ENCODE data around the gene TMUB2. TPM values are rescaled to one million over a fixed set of nuclear protein-coding genes. Genes with fewer than 3 reads are reported as not detected.
A peak's percentile ranks its signal among the peaks of the same experiment; 100 is the strongest.

Gene TMUB2
- total and polyA plus RNA-seq, 2 of the 13 experiments (the other 11 are each of a cell fraction or from before 2014, with no cell fraction given) = 26.9 to 50.8 TPM

DNA sequence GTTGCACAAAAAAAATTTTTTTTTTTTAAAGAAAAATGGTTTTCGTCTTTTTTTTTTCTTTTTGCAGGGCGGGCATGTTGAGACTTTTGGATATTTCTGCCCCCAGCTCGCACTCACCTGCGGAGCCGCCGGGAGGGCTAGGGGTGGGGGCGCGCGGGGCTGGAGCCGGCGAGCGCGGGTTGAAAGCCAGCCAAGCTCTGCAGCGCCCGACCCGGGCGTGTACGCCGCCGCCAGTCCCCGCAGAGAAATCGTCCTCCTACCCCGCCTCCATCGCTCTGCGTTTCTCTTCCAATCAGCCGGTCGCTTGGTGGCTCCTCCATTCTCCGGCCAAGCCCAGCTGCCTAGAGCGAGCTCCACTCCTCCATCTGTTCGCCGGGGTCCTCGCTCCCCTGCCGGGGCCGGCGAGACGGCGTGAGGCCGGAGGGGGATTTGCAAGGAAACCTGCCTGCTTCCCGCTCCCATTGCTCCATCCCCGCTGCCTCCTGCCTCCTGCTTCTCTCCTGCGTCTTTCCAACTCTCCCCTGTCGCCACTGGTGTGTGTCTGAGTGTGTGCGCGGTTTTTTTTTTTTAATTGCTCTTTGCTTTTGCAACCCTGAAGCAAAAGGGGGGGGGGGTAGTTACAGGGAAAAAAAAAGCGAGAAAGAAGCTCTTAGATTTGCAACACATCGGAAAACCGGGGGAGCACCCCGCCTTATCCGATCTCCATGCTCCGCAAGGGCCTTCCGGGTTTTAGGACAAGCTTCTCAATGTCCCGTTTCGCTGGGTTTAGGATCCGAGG lies 34.5 kb downstream of the TMUB2 start (continued):
- peak; percentile 97 for TF ChIP-seq AKAP8 (CRISPR knock-in tag; IDR thresholded peaks at IDR 0.05)
- TF ChIP-seq, protein P1, sequence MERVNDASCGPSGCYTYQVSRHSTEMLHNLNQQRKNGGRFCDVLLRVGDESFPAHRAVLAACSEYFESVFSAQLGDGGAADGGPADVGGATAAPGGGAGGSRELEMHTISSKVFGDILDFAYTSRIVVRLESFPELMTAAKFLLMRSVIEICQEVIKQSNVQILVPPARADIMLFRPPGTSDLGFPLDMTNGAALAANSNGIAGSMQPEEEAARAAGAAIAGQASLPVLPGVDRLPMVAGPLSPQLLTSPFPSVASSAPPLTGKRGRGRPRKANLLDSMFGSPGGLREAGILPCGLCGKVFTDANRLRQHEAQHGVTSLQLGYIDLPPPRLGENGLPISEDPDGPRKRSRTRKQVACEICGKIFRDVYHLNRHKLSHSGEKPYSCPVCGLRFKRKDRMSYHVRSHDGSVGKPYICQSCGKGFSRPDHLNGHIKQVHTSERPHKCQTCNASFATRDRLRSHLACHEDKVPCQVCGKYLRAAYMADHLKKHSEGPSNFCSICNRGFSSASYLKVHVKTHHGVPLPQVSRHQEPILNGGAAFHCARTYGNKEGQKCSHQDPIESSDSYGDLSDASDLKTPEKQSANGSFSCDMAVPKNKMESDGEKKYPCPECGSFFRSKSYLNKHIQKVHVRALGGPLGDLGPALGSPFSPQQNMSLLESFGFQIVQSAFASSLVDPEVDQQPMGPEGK (CRISPR knock-in tag; IDR thresholded peaks at IDR 0.05) = peak; percentile 63
- TF ChIP-seq, protein P2, sequence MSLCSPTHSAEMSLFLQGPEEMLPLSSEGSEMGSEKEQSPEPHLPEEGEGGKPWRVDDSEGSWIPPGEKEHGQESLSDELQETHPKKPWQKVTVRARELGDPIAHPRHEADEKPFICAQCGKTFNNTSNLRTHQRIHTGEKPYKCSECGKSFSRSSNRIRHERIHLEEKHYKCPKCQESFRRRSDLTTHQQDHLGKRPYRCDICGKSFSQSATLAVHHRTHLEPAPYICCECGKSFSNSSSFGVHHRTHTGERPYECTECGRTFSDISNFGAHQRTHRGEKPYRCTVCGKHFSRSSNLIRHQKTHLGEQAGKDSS (CRISPR knock-in tag; IDR thresholded peaks at IDR 0.05; ENCODE audit: borderline replicate concordance, low read depth) = no peak
- TF ChIP-seq, protein P3, sequence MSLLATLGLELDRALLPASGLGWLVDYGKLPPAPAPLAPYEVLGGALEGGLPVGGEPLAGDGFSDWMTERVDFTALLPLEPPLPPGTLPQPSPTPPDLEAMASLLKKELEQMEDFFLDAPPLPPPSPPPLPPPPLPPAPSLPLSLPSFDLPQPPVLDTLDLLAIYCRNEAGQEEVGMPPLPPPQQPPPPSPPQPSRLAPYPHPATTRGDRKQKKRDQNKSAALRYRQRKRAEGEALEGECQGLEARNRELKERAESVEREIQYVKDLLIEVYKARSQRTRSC (CRISPR knock-in tag; IDR thresholded peaks at IDR 0.05; ENCODE audit: low read depth) = no peak
- 0 out of 2 replicates have a peak, but pooled peaks have one; percentile 20 for TF ChIP-seq ZFX (CRISPR knock-in tag; IDR thresholded peaks at IDR 0.05; ENCODE audit: low read depth)
- no peak for TF ChIP-seq MATR3 (CRISPR knock-in tag; IDR thresholded peaks at IDR 0.05)
- 0 out of 2 replicates have a peak, but pooled peaks have one; percentile 28 for TF ChIP-seq ZNF292 (CRISPR knock-in tag; IDR thresholded peaks at IDR 0.05; ENCODE audit: borderline replicate concordance, low read depth)
- TF ChIP-seq, protein P4, sequence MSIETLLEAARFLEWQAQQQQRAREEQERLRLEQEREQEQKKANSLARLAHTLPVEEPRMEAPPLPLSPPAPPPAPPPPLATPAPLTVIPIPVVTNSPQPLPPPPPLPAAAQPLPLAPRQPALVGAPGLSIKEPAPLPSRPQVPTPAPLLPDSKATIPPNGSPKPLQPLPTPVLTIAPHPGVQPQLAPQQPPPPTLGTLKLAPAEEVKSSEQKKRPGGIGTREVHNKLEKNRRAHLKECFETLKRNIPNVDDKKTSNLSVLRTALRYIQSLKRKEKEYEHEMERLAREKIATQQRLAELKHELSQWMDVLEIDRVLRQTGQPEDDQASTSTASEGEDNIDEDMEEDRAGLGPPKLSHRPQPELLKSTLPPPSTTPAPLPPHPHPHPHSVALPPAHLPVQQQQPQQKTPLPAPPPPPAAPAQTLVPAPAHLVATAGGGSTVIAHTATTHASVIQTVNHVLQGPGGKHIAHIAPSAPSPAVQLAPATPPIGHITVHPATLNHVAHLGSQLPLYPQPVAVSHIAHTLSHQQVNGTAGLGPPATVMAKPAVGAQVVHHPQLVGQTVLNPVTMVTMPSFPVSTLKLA (IDR thresholded peaks at IDR 0.05) = no peak
- TF ChIP-seq, protein P5, sequence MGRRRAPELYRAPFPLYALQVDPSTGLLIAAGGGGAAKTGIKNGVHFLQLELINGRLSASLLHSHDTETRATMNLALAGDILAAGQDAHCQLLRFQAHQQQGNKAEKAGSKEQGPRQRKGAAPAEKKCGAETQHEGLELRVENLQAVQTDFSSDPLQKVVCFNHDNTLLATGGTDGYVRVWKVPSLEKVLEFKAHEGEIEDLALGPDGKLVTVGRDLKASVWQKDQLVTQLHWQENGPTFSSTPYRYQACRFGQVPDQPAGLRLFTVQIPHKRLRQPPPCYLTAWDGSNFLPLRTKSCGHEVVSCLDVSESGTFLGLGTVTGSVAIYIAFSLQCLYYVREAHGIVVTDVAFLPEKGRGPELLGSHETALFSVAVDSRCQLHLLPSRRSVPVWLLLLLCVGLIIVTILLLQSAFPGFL (CRISPR knock-in tag; IDR thresholded peaks at IDR 0.05) = no peak
- TF ChIP-seq, protein P6, sequence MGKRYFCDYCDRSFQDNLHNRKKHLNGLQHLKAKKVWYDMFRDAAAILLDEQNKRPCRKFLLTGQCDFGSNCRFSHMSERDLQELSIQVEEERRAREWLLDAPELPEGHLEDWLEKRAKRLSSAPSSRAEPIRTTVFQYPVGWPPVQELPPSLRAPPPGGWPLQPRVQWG (CRISPR knock-in tag; IDR thresholded peaks at IDR 0.05; ENCODE audit: borderline replicate concordance, low read depth) = no peak
- TF ChIP-seq ZNF343 (CRISPR knock-in tag; IDR thresholded peaks at IDR 0.05) = no peak
- TF ChIP-seq KAT2B (IDR thresholded peaks at IDR 0.05; ENCODE audit: borderline replicate concordance, low read depth, low read length) = no peak
- TF ChIP-seq ELF1 (CRISPR knock-in tag; IDR thresholded peaks at IDR 0.05) = peak; percentile 61
- TF ChIP-seq, protein P7, sequence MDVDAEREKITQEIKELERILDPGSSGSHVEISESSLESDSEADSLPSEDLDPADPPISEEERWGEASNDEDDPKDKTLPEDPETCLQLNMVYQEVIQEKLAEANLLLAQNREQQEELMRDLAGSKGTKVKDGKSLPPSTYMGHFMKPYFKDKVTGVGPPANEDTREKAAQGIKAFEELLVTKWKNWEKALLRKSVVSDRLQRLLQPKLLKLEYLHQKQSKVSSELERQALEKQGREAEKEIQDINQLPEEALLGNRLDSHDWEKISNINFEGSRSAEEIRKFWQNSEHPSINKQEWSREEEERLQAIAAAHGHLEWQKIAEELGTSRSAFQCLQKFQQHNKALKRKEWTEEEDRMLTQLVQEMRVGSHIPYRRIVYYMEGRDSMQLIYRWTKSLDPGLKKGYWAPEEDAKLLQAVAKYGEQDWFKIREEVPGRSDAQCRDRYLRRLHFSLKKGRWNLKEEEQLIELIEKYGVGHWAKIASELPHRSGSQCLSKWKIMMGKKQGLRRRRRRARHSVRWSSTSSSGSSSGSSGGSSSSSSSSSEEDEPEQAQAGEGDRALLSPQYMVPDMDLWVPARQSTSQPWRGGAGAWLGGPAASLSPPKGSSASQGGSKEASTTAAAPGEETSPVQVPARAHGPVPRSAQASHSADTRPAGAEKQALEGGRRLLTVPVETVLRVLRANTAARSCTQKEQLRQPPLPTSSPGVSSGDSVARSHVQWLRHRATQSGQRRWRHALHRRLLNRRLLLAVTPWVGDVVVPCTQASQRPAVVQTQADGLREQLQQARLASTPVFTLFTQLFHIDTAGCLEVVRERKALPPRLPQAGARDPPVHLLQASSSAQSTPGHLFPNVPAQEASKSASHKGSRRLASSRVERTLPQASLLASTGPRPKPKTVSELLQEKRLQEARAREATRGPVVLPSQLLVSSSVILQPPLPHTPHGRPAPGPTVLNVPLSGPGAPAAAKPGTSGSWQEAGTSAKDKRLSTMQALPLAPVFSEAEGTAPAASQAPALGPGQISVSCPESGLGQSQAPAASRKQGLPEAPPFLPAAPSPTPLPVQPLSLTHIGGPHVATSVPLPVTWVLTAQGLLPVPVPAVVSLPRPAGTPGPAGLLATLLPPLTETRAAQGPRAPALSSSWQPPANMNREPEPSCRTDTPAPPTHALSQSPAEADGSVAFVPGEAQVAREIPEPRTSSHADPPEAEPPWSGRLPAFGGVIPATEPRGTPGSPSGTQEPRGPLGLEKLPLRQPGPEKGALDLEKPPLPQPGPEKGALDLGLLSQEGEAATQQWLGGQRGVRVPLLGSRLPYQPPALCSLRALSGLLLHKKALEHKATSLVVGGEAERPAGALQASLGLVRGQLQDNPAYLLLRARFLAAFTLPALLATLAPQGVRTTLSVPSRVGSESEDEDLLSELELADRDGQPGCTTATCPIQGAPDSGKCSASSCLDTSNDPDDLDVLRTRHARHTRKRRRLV (CRISPR knock-in tag; IDR thresholded peaks at IDR 0.05) = no peak
- peak; percentile 40; the same call in 1 of the 2 replicates for TF ChIP-seq ZNF724P (CRISPR knock-in tag; IDR thresholded peaks at IDR 0.05; ENCODE audit: borderline replicate concordance)
- TF ChIP-seq ZNF607 (CRISPR knock-in tag; IDR thresholded peaks at IDR 0.05; ENCODE audit: borderline replicate concordance) = no peak

All from HepG2 (cell line).